IPS-18c (cell line): ENCODE measurements around the gene TMC1.

ENCODE experiments used
- H3K4me3 ChIP-seq: 2 replicates; pipeline ENCODE4 v1.7.0; 2013; ENCODE audit warnings: low read depth, mild to moderate bottlenecking, low read length, moderate library complexity; ENCODE audit not compliant: insufficient read depth
- H3K9me3 ChIP-seq: one replicate; pipeline ENCODE4 v1.6.1; 2013; ENCODE audit warnings: mild to moderate bottlenecking, low read length, moderate library complexity; ENCODE audit not compliant: control insufficient read depth, insufficient read depth

TMC1 gene

GRCh38 chr9:72589667-72590521 is 68.5 kb downstream of the TMC1 start:
- H3K9me3 ChIP-seq, result no peaks in the 10 kb centered on the region
- no peak overlapping the region; the same call in 1 of the 2 replicates for H3K4me3 ChIP-seq

DNA sequence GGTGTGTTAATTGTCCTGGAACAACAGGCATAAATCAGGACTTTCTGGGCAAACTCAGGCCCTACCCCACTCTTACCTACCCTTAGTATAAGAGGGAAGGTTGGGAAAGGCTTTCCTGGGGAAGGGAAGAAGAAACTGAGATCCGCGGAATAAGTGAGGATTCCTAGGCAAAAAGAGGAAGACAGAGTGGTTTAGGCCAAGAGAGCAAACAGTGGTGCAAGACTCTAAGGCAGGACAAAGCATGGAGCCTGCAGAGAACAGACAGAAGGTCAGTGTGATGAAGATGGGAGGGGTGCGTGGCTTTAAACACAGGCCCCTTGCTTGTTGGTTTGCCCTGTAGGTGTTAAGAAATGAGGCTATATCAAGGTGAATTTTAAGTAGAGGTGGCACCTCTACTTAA is 69.4 kb downstream of the TMC1 start:
- Histone ChIP-seq H3K4me3 (no peak overlapping the region), H3K9me3 (no peaks in the 10 kb centered on the region)

DNA sequence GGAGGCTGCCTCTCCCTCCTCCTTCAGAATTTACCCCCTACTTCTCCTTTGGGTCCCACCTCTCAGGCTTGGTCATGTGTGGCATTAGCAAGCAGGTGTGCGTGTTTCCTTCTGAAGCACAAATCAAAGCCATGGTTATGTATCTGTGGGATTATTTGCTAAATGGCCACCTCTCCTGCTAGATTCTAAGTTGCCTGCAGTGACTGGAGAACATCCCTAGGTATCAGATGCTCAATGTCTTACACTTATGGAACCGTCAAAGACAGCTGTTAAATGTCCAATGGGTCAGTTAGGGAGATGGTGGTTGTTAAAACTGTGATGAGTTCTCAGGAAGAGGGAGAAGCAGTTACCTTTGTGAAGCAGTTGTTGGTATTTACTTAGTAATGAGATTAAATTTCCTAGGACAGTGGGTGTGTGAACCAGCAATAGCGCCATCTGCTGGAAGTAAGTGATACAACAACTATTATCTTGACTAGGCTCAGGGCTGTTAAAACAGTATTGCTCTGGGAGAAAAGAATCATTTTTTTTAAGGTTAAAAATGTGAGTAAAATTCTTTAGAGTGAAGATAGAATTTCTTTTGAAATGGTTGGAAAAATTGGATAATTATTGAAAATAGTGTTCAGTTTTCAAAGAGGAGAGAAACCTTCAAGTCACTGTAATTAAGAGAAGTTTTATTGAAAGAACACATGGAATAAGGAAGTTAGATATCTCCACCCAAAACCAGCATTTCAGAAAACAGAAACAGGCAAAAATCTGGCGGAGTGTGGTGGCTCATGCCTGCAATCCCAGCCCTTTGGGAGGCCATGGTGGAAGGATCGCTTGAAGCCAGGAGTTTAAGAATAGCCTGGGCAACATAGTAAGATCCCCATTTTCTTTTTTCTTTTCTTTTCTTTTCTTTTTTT is 71.3 kb downstream of the TMC1 start:
- Histone ChIP-seq H3K9me3 (no peaks in the 10 kb centered on the region), H3K4me3 (no peak overlapping the region)

DNA sequence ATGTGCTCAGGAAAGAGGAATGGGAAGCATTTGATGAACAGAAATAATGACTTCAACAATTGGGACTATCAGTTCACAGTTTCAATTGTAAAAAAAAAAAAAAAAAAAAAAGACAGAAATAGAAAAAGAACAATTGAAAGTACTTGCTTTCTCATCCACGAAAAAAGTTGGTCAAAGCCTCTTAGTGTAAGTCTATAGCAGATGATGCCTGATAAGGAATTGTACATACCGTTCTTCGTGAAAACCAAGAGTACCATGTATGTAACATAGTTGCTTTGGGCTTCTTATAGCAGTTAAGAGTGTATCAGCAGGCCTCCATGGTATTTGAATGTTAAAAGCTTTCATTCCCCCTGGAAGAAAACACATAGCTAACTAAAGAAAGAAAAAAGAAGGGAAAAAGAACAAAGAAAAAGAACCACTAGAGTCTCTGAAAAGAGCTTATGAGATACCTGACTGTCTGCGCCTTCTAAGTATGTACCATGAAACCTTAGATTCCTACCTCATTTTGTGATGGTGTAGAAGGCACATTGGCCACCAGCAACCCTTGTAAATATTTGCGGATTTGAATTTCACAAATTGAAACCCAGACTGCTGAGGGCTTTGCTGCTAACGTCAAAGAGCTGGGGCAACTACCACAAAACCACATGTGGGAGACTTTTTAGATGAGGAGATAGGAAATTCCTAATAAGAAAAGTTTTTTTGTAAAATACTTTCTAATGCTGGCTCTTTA is 75.2 kb downstream of the TMC1 start:
- Histone ChIP-seq H3K9me3 (peaks cover 3% of the 10 kb centered on the region), H3K4me3 (no peak overlapping the region)

GRCh38 chr9:72597181-72597517 is 75.7 kb downstream of the TMC1 start:
- Histone ChIP-seq H3K4me3 (no peak overlapping the region), H3K9me3 (peaks cover 3% of the 10 kb centered on the region)

- H3K4me3 ChIP-seq, result no peak overlapping the region
Observed at GRCh38 chr9:72597601-72598000, 76.2 kb downstream of the TMC1 start.

DNA sequence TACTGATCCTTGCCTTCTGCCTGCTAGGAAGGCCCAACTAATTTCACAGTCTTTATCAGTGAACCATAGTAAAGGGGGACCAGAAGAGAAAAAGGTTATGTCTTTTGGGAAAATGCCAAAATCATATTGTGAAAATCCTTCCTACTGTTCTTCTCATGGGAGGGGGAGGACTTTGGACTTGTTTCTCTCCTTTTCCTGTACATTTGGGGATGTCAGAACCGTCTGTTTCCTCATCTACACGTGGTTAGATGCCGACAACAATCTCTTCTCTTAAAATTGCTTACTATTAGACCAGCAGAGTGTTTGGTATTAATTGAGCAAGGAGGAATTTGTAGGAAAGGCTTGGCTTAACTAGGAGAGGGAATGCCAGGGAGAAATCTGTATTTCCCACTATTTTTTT is 77.2 kb downstream of the TMC1 start:
- Histone ChIP-seq H3K9me3 (peaks cover 3% of the 10 kb centered on the region), H3K4me3 (no peak overlapping the region)

More at GRCh38 chr9:72597601-72598000, 76.2 kb downstream of the TMC1 start:
- H3K9me3 ChIP-seq, result peaks cover 3% of the 10 kb centered on the region

DNA sequence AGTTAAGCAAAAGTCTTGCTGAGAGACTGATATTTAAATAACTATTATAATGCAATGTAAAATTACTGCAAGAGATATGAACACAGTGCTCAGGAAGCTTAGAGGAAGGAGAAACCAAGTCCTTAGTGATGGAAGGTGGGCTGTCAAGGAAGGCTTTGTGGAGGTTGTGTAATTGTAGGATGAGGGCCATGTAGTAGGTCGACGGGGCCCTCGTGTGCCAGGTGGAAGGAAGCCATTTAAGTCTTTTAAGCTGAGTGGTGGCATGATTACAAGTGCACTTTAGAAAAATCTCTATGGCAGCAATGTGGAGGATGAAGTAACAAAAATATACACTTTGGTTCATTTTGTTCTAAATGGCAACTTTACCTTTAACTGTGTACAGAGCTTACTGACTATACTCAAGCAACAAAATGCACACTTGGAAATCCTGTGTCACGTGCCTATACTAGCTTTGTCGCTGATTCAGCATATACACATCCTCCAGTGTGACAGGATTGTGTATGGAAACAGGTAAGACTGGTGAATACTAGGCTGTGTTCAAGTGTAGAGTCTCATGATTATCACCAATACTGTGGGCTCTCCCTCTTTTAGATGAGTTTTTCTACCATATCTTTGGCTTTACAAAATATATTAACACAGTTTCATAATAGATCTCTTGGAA is 78.6 kb downstream of the TMC1 start:
- no peak overlapping the region for H3K4me3 ChIP-seq

GRCh38 chr9:72600671-72601070 is 79.3 kb downstream of the TMC1 start:
- Histone ChIP-seq H3K4me3 (no peak overlapping the region), H3K9me3 (peaks cover 3% of the 10 kb centered on the region)

More for the DNA sequence above, 78.6 kb downstream of the TMC1 start:
- peaks cover 3% of the 10 kb centered on the region for H3K9me3 ChIP-seq

DNA sequence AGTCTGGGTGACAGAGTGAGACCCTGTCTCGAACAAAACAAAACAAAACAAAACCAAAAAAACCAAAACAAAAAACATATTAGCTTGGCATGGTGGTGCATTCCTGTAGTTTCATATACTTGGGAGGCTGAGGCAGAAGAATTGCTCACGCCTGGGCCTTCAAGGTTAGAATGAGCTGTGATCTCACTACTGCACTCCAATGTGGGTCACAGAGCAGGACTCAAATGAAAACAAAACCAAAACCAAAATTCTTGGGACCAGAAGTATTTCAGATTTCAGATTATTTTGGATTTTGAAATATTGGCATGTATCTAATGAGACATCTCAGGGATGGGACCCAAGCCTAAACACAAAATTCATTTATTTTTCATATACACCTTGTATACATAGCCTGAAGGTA is 80.2 kb downstream of the TMC1 start:
- Histone ChIP-seq H3K9me3 (peaks cover 3% of the 10 kb centered on the region), H3K4me3 (no peak overlapping the region)

DNA sequence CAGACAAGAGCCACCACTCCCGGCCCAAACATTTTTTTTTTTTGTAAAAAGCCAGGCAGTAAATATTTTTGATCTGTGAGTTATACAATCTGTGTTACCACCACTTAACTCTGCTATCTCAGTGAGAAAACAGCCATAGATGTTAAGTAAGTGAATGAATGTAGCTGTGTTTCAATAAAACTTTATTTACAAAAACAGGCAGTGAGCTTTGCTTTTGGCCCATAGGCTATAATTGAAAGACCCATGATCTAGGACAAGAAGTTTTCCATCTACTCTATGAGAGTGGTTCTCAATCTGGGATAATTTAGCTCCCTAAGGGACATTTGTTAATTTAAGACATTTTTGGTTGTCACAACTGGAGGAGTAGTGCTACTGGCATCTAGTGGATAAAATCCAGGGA is 91.0 kb downstream of the TMC1 start:
- Histone ChIP-seq H3K4me3 (no peak overlapping the region), H3K9me3 (no peaks in the 10 kb centered on the region)

DNA sequence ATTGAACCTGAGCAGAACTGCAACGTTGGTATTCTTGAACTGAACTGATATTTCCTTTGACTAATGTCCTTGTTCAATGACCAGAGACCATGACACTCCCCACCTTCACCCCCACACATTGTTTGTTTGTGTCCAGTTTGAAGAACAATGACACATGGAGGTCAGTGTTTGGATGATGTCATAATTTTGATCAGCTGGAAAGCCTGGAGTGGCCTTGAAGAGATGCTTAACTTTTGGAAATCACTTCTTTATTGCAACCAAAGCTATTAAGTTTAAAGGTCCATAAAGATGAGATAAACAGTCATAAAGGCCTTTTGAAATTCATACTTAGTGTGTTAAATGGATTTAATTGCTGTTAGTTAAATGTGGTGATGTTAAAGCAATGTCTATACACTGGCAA is 92.7 kb downstream of the TMC1 start:
- Histone ChIP-seq H3K9me3 (no peaks in the 10 kb centered on the region), H3K4me3 (no peak overlapping the region)

DNA sequence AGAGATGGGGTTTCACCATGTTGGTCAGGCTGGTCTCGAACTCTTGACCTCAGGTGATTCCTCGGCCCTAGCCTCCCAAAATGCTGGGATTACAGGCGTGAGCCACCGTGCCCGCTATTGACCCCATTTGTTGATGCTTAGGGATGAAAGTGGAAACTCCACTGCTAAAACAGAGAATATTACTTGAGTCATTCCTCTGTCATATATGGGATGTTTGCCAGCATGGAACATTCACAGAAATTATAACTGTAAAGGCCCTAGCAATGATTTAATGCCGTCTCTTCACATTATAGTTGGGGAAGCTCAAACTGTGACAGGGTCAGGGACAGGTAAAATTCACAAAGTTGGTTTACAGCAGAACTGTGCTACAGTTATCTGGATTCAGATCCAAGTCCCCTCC is 94.5 kb downstream of the TMC1 start:
- no peak overlapping the region for H3K4me3 ChIP-seq

DNA sequence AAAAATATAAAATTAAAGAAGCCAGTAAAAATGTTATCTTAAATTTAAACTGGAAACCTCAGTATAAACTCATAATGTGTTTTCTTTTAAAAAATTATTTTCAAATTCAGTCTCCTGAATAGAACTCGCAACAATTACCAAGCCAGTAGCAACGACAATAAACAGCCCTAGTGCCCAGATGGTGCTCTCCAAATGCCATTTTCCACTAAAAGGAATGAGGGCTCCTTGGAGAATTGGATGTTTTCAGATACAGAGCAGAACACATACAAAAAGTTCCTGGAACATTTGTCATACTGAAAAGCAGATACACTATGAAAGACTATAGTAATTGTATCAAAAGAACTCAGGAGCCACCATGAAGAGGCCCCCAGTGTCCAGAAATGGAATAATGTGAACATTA is 97.4 kb downstream of the TMC1 start:
- no peaks in the 10 kb centered on the region for H3K9me3 ChIP-seq
- H3K4me3 ChIP-seq, result no peak overlapping the region

More for the DNA sequence above, 94.5 kb downstream of the TMC1 start:
- no peaks in the 10 kb centered on the region for H3K9me3 ChIP-seq

- no peaks in the 10 kb centered on the region for H3K9me3 ChIP-seq
Observed at GRCh38 chr9:72622186-72622585, 100.8 kb downstream of the TMC1 start.

DNA sequence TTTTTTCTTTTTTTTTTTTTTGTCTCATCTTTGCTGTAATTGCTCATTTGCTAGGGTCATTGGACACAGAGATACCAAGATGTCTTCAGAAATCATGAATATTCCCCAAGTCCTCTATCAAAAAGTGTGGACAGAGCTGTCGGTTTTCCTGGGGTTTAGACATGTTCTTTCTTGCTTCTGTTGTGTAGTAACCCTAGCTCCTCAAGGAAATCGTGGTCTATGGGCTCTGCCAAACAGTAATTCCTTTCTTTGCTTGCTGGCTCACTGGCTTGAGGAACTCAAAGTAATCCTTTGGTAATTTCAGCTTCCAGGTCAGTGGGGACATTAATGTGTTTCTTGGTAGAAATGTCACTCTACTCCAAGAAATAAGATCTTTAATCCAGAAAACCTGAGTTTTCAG is 101.7 kb downstream of the TMC1 start:
- Histone ChIP-seq H3K9me3 (no peaks in the 10 kb centered on the region), H3K4me3 (no peak overlapping the region)

More at GRCh38 chr9:72622186-72622585, 100.8 kb downstream of the TMC1 start:
- no peak overlapping the region for H3K4me3 ChIP-seq

GRCh38 chr9:72627147-72627546 is 105.7 kb downstream of the TMC1 start:
- Histone ChIP-seq H3K9me3 (no peaks in the 10 kb centered on the region), H3K4me3 (no peak overlapping the region)
